SK-N-SH (cell line): Measurements from ENCODE around the gene BEGAIN. TPM values are rescaled to one million over a fixed set of nuclear protein-coding genes. Genes with fewer than 3 reads are reported as not detected.

Source experiments
- CTCF ChIA-PET: fragments of 300-600, 350-600 bp; formaldehyde crosslinking; extraction: SDS; loops from one replicate; lab custom pipeline; 2021; lab: Yijun Ruan, JAX
- POLR2A ChIA-PET: fragments of 350-600 bp; sonication (Branson Sonifier 250); formaldehyde crosslinking; extraction: SDS; loops from one replicate; lab custom pipeline; 2020; ENCODE audit warnings: antibody characterized with exemption, inconsistent platforms; lab: Yijun Ruan, JAX
- DNase-seq: peaks from one replicate; pipeline ENCODE4 v3.0.0; 2012
- H2AFZ ChIP-seq: fragments of 200-600 bp; sonication (generic); 2 replicates; pipeline ENCODE4 v1.8.1; 2016; ENCODE audit warnings: antibody characterized with exemption, mild to moderate bottlenecking, low read depth
- H3F3A ChIP-seq: fragments of 200-600 bp; sonication (generic); replicated peaks from 2 replicates; pipeline ENCODE3; 2016; ENCODE audit warnings: antibody characterized with exemption, mild to moderate bottlenecking; ENCODE audit not compliant: insufficient read depth
- H3K27ac ChIP-seq, 2 experiments: fragments of 200-500 bp in 1 of 2; fragments of 200-600 bp in 1 of 2; sonication (Bioruptor generic) in 1 of 2; sonication (generic), shearing (Covaris generic) in 1 of 2; 2 replicates each; pipeline versions ENCODE4 v1.5.1 to v1.6.1; 2014 to 2016; ENCODE audit warnings: low read depth in 2 of 2, inconsistent platforms in 1 of 2, low read length in 1 of 2, mild to moderate bottlenecking in 1 of 2, mixed read lengths in 1 of 2
- H3K27me3 ChIP-seq: fragments of 200-600 bp; sonication (generic), shearing (Covaris generic); 2 replicates; pipeline ENCODE4 v1.6.1; 2016; ENCODE audit warnings: mixed run types; ENCODE audit not compliant: insufficient read depth
- H3K36me3 ChIP-seq, 2 experiments: fragments of 200-500 bp in 1 of 2; fragments of 200-600 bp in 1 of 2; sonication (Bioruptor generic) in 1 of 2; sonication (generic) in 1 of 2; replicated peaks in 1 of 2; 2 replicates each; pipeline versions ENCODE3 to v1.5.1; 2014 to 2016; ENCODE audit warnings: low read length in 1 of 2, mild to moderate bottlenecking in 1 of 2; ENCODE audit not compliant: insufficient read depth in 2 of 2, control insufficient read depth in 1 of 2
- H3K4me1 ChIP-seq, 2 experiments: fragments of 200-500 bp in 1 of 2; fragments of 200-600 bp in 1 of 2; sonication (Bioruptor generic) in 1 of 2; sonication (generic), shearing (Covaris generic) in 1 of 2; 2 replicates each; pipeline versions ENCODE4 v1.5.1 to v1.6.1; 2014 to 2016; ENCODE audit warnings: low read depth in 1 of 2, low read length in 1 of 2, mixed run types in 1 of 2; ENCODE audit not compliant: insufficient read depth in 2 of 2, control insufficient read depth in 1 of 2
- H3K4me2 ChIP-seq: fragments of 200-600 bp; sonication (generic), shearing (Covaris generic); 2 replicates; pipeline ENCODE4 v1.6.1; 2017; ENCODE audit warnings: mixed run types
- H3K4me3 ChIP-seq, 2 experiments: fragments of 200-500 bp in 1 of 2; fragments of 200-600 bp in 1 of 2; sonication (Bioruptor generic) in 1 of 2; sonication (generic), shearing (Covaris generic) in 1 of 2; 2 replicates each; pipeline versions ENCODE4 v1.5.1 to v1.8.1; 2014 to 2016; ENCODE audit warnings: low read depth in 2 of 2, inconsistent platforms in 1 of 2, low read length in 1 of 2, mild to moderate bottlenecking in 1 of 2, mixed read lengths in 1 of 2, moderate library complexity in 1 of 2
- H3K79me2 ChIP-seq: fragments of 200-600 bp; sonication (generic); 2 replicates; pipeline ENCODE4 v1.8.1; 2017; ENCODE audit warnings: mild to moderate bottlenecking; ENCODE audit not compliant: insufficient read depth
- H3K9ac ChIP-seq: fragments of 200-600 bp; sonication (generic); 2 replicates; pipeline ENCODE4 v1.6.1; 2017; ENCODE audit warnings: mixed run types
- H3K9me2 ChIP-seq: fragments of 200-600 bp; sonication (generic); 2 replicates; pipeline ENCODE4 v1.6.1; 2017; ENCODE audit warnings: mixed run types
- H3K9me3 ChIP-seq: fragments of 200-600 bp; sonication (generic); 2 replicates; pipeline ENCODE4 v1.6.1; 2017; ENCODE audit warnings: mixed run types, mild to moderate bottlenecking, moderate library complexity
- H4K20me1 ChIP-seq: fragments of 200-600 bp; sonication (generic); 2 replicates; pipeline ENCODE4 v1.6.1; 2017; ENCODE audit warnings: mild to moderate bottlenecking, mixed run types; ENCODE audit not compliant: insufficient read depth
- CHD2 ChIP-seq: fragments of 150-350 bp; IDR thresholded peaks from 2 replicates; pipeline ENCODE4 v1.6.1; 2018; ENCODE audit warnings: low read length; ENCODE audit not compliant: partially characterized antibody
- CTCF ChIP-seq: fragments of 200-600 bp; sonication (generic); IDR thresholded peaks from 2 replicates; pipeline ENCODE4 v1.6.1; 2017; ENCODE audit warnings: antibody characterized with exemption, mild to moderate bottlenecking, moderate library complexity
- EP300 ChIP-seq, 2 experiments: IDR thresholded peaks; 2 replicates each; pipeline versions ENCODE4 v1.4.0 to v1.6.1; 2012; ENCODE audit warnings: borderline replicate concordance in 1 of 2, low read depth in 1 of 2, low read length in 1 of 2
- FOXJ3 ChIP-seq: sonication (generic); formaldehyde crosslinking; IDR thresholded peaks from 2 replicates; pipeline ENCODE4 v1.5.1; 2020; ENCODE audit warnings: mild to moderate bottlenecking, missing genetic modification reagents
- GABPA ChIP-seq: IDR thresholded peaks from 2 replicates; pipeline ENCODE4 v1.4.0; 2012; ENCODE audit warnings: low read depth, mild to moderate bottlenecking
- GATA2 ChIP-seq: sonication (generic); formaldehyde crosslinking; IDR thresholded peaks from 2 replicates; pipeline ENCODE4 v1.5.0; 2020; ENCODE audit warnings: mild to moderate bottlenecking, missing genetic modification reagents
- IRF3 ChIP-seq: fragments of 150-350 bp; IDR thresholded peaks from 2 replicates; pipeline ENCODE4 v1.6.1; 2016; ENCODE audit warnings: mild to moderate bottlenecking, low read depth, low read length
- JUND ChIP-seq: IDR thresholded peaks from 2 replicates; pipeline ENCODE4 v1.4.0; 2012
- NRF1 ChIP-seq: IDR thresholded peaks from 2 replicates; pipeline ENCODE4 v1.6.1; 2012; ENCODE audit warnings: low read depth, mild to moderate bottlenecking, low read length
- RAD21 ChIP-seq: IDR thresholded peaks from 2 replicates; pipeline ENCODE4 v1.6.1; 2012; ENCODE audit warnings: mild to moderate bottlenecking, low read length
- RFX5 ChIP-seq: IDR thresholded peaks from 2 replicates; pipeline ENCODE4 v1.6.1; 2012; ENCODE audit warnings: mild to moderate bottlenecking, improper control_type of control experiment, low read length
- RXRA ChIP-seq: IDR thresholded peaks from 2 replicates; pipeline ENCODE4 v1.4.0; 2012; ENCODE audit warnings: low read depth, mild to moderate bottlenecking, borderline replicate concordance
- SMC3 ChIP-seq: IDR thresholded peaks from 2 replicates; pipeline ENCODE4 v1.6.1; 2012; ENCODE audit warnings: low read depth, low read length, improper control_type of control experiment
- TAF1 ChIP-seq: IDR thresholded peaks from 2 replicates; pipeline ENCODE4 v1.6.1; 2012; ENCODE audit warnings: low read depth, mild to moderate bottlenecking, low read length, moderate library complexity, borderline replicate concordance
- WGBS: methylation state at CpG from one replicate; pipeline ENCODE4 v1.1.6; 2017; ENCODE audit warnings: low lambda C conversion rate; 5-methylcytosine and 5-hydroxymethylcytosine counted together
- polyA plus RNA-seq, 3 experiments: library from polyadenylated mRNA; depleted of rRNA; stranded (reverse); fragments of >200 nt; gene quantifications; 2 replicates each; pipeline ENCODE4 v1.2.3, GENCODE V29; 2012
- TF ChIP-seq, protein P1 (sequence below): IDR thresholded peaks from 2 replicates; pipeline ENCODE4 v1.6.1; 2012; ENCODE audit warnings: mild to moderate bottlenecking, low read depth, low read length, moderate library complexity

BEGAIN gene
- polyA plus RNA-seq, 1 of the 3 experiments (the other 2 are of a cell fraction), result 4.2 TPM

DNA sequence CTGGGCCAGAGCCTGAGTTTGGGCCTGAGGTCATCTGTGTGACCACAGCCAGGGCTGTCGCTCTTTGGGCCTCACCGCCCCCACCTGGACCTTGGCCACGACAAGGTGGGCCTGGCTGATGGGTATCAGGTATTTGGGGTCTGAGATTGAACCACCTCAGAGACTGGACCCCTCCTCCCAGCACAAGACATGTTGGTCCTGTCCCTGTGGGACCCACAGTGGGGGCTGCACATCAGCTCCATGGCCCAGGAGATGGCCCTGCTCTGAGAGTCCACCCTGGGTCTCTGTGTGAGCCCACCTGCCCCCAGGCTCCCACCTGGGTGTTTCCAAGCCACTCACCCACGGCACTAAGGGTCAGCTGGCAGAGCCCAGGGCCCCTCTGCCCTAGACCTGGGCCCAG lies 20.6 kb downstream of the BEGAIN start:
- Histone ChIP-seq H3K9ac (no peak overlapping the region), H3K4me2 (no peak overlapping the region), H3K36me3 (no peaks in the 10 kb centered on the region), H2AFZ (no peak overlapping the region), H3K9me2 (no peaks in the 10 kb centered on the region), H3K79me2 (no peaks in the 10 kb centered on the region)
- 14% methylated on average over 1 of the region's 4 CpGs for WGBS
- CTCF ChIA-PET, result interaction anchor here (0.8 to 2.0 kb wide), 6 partner anchors 11 to 182 kb away, joined by 3 to 12 read pairs (median 4); no protein-coding TSS in a partner anchor
- TF ChIP-seq, protein P1, sequence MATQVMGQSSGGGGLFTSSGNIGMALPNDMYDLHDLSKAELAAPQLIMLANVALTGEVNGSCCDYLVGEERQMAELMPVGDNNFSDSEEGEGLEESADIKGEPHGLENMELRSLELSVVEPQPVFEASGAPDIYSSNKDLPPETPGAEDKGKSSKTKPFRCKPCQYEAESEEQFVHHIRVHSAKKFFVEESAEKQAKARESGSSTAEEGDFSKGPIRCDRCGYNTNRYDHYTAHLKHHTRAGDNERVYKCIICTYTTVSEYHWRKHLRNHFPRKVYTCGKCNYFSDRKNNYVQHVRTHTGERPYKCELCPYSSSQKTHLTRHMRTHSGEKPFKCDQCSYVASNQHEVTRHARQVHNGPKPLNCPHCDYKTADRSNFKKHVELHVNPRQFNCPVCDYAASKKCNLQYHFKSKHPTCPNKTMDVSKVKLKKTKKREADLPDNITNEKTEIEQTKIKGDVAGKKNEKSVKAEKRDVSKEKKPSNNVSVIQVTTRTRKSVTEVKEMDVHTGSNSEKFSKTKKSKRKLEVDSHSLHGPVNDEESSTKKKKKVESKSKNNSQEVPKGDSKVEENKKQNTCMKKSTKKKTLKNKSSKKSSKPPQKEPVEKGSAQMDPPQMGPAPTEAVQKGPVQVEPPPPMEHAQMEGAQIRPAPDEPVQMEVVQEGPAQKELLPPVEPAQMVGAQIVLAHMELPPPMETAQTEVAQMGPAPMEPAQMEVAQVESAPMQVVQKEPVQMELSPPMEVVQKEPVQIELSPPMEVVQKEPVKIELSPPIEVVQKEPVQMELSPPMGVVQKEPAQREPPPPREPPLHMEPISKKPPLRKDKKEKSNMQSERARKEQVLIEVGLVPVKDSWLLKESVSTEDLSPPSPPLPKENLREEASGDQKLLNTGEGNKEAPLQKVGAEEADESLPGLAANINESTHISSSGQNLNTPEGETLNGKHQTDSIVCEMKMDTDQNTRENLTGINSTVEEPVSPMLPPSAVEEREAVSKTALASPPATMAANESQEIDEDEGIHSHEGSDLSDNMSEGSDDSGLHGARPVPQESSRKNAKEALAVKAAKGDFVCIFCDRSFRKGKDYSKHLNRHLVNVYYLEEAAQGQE, result no peak
- TF ChIP-seq FOXJ3 (CRISPR knock-in tag), result 0 out of 2 replicates have a peak, but pooled peaks have one; percentile 1
- TF ChIP-seq, all 33 proteins: peak for 1
- Histone ChIP-seq H3K4me1 (peaks cover 0 to 72% of the 10 kb centered on the region in 2 experiments; a peak in 1 of 4 replicates), H3K27ac (peak overlapping the region in 1 of 2 experiments; percentile 94; a peak in 2 of 4 replicates), H3K9me3 (no peaks in the 10 kb centered on the region), H3K27me3 (peaks cover 18% of the 10 kb centered on the region), H3F3A (no peaks in the 10 kb centered on the region), H3K4me3 (peak overlapping the region in 1 of 2 experiments; percentile 59; a peak in 2 of 4 replicates), H4K20me1 (no peaks in the 10 kb centered on the region)
- POLR2A ChIA-PET, result interaction anchor here (0.6 to 2.9 kb wide), 15 partner anchors 8 to 181 kb away, joined by 3 to 18 read pairs (median 4); no protein-coding TSS in a partner anchor
- DNase-seq, result no peak

DNA sequence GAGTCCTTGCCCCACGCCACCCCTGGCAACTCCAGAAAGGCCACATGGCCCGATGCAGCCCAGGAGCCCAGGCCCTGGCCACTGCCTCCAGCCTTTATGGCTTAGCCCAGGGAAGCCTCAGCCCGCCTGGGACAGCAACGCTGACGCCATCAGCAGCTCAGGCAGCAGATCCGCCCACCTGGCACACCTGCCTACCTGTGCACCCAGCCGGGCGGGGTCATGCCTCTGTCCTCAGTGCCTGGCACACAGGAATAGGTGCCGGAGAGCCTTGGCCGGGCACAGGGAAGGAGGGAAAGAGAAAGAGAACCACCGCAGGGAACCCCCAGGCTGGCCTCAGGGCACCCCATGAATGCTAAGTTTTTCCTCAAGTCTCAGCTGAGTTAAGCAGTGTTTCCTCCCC lies 21.1 kb downstream of the BEGAIN start:
- no peaks in the 10 kb centered on the region for H3K9me3 ChIP-seq
- H3K9me2 ChIP-seq, result no peaks in the 10 kb centered on the region
- peak overlapping the region in 1 of 2 experiments; percentile 94; a peak in 2 of 4 replicates for H3K27ac ChIP-seq
- peak overlapping the region in 1 of 2 experiments; percentile 59; a peak in 2 of 4 replicates for H3K4me3 ChIP-seq
- no peak overlapping the region for H2AFZ ChIP-seq
- ChIA-PET POLR2A (interaction anchor here (1.0 to 2.9 kb wide), 9 partner anchors 12 to 181 kb away, joined by 3 to 18 read pairs (median 5); no protein-coding TSS in a partner anchor), CTCF (interaction anchor here (0.8 to 2.0 kb wide), 5 partner anchors 12 to 181 kb away, joined by 3 to 12 read pairs (median 4); no protein-coding TSS in a partner anchor)
- H3K36me3 ChIP-seq, result no peaks in the 10 kb centered on the region
- 95% methylated on average over 6 of the region's 11 CpGs for WGBS
- H3K4me1 ChIP-seq, result peaks cover 0 to 70% of the 10 kb centered on the region in 2 experiments; a peak in 1 of 4 replicates
- H3K9ac ChIP-seq, result no peak overlapping the region
- H3K27me3 ChIP-seq, result peaks cover 18% of the 10 kb centered on the region
- no peak overlapping the region for H3K4me2 ChIP-seq
- TF ChIP-seq JUND (no peak), EP300 (IDR thresholded peaks at IDR 0.05; ENCODE audit: borderline replicate concordance in 1 of 2, low read depth in 1 of 2, low read length in 1 of 2) (no peak), TAF1 (no peak), CHD2 (no peak), SMC3 (no peak), RAD21 (no peak), RFX5 (no peak), IRF3 (no peak), GABPA (no peak), RXRA (no peak), GATA2 (CRISPR knock-in tag) (no peak), FOXJ3 (CRISPR knock-in tag) (no peak), CTCF (no peak), NRF1 (no peak)
- H3K79me2 ChIP-seq, result no peaks in the 10 kb centered on the region
- no peak for DNase-seq
- no peaks in the 10 kb centered on the region for H3F3A ChIP-seq
- H4K20me1 ChIP-seq, result no peaks in the 10 kb centered on the region
